NCI-H1105 (cell line): Measurements from ENCODE around the gene KRTAP9-9.
"Not testable (repeated sequence)": the region's sequence is repeated elsewhere in the genome, so short reads cannot be mapped to it uniquely, and the experiment has no call there.

Source experiments
- DNase-seq: peaks from one replicate; lab custom pipeline; 2025; lab: John Stamatoyannopoulos, UW

The KRTAP9-9 gene

GRCh38 chr17:41255381-41256290 lies at the start of gene KRTAP9-9:
Gene KRTAP9-9 (plus strand): TSS chr17:41255384.
- DNase-seq: not testable (repeated sequence)

GRCh38 chr17:41211845-41212466 lies 43.2 kb upstream of the KRTAP9-9 start:
- DNase-seq: peak; percentile 37

- no peak for DNase-seq
Measured at GRCh38 chr17:41212524-41213169, 42.5 kb upstream of the KRTAP9-9 start.

GRCh38 chr17:41215681-41216080 lies 39.5 kb upstream of the KRTAP9-9 start:
- DNase-seq: no peak

GRCh38 chr17:41223821-41224220 lies 31.4 kb upstream of the KRTAP9-9 start:
- no peak for DNase-seq

- no peak for DNase-seq
Measured at GRCh38 chr17:41226051-41226450, 29.1 kb upstream of the KRTAP9-9 start.

GRCh38 chr17:41226598-41227095 lies 28.5 kb upstream of the KRTAP9-9 start, which contains the start of gene KRTAP9-2:
Gene KRTAP9-2 (plus strand): TSS chr17:41226648. CDS start chr17:41226655, 7 bp downstream.
- DNase-seq: not testable (repeated sequence)

- DNase-seq: no peak
Measured at GRCh38 chr17:41230094-41230493, 25.1 kb upstream of the KRTAP9-9 start.

- DNase-seq: no peak
Measured at GRCh38 chr17:41231731-41232130, 23.5 kb upstream of the KRTAP9-9 start.

GRCh38 chr17:41232399-41233105 lies 22.6 kb upstream of the KRTAP9-9 start, which contains the start of gene KRTAP9-3:
Gene KRTAP9-3 (plus strand): TSS chr17:41232449. CDS start chr17:41232502, 53 bp downstream.
- not testable (repeated sequence) for DNase-seq

- not testable (repeated sequence) for DNase-seq
Measured at GRCh38 chr17:41237116-41237515, 18.1 kb upstream of the KRTAP9-9 start.

- DNase-seq: not testable (repeated sequence)
Measured at GRCh38 chr17:41237949-41238437, 17.2 kb upstream of the KRTAP9-9 start, which contains the start of gene KRTAP9-8. Gene KRTAP9-8 (plus strand): TSS chr17:41237999. CDS start chr17:41238052, 53 bp downstream.

GRCh38 chr17:41246995-41247787 lies 8.0 kb upstream of the KRTAP9-9 start:
- not testable (repeated sequence) for DNase-seq

- DNase-seq: not testable (repeated sequence)
Measured at GRCh38 chr17:41249637-41250240, 5.4 kb upstream of the KRTAP9-9 start, which contains the start of gene KRTAP9-4. Gene KRTAP9-4 (plus strand): TSS chr17:41249687. CDS start chr17:41249721, 34 bp downstream.

GRCh38 chr17:41251261-41251660 lies 3.9 kb upstream of the KRTAP9-9 start:
- no peak for DNase-seq

GRCh38 chr17:41254861-41255260 lies 323 bp upstream of the KRTAP9-9 start:
- no peak for DNase-seq

- no peak for DNase-seq
Measured at GRCh38 chr17:41256291-41256685, 1.1 kb downstream of the KRTAP9-9 start.

GRCh38 chr17:41258406-41258805 lies 3.2 kb downstream of the KRTAP9-9 start:
- no peak for DNase-seq

GRCh38 chr17:41263212-41263611 lies 8.0 kb downstream of the KRTAP9-9 start:
- DNase-seq: no peak

- no peak for DNase-seq
Measured at GRCh38 chr17:41264599-41264998, 9.4 kb downstream of the KRTAP9-9 start.
